Inflammatory macrophage treated with lipopolysaccharide for 4 hours (primary cell): ENCODE results near the gene YPEL5.
"Not testable (repeated sequence)": the region's sequence is repeated elsewhere in the genome, so short reads cannot be mapped to it uniquely, and the experiment has no call there.

Experiments used
- DNase-seq: peaks from one replicate; pipeline ENCODE4 v3.0.0-alpha.2; 2020

Gene YPEL5

GRCh38 chr2:30139131-30139870 lies 7.5 kb upstream of the YPEL5 start:
- DNase-seq = peak; percentile 58

- no peak for DNase-seq
Measured at GRCh38 chr2:30141136-30141535, 5.7 kb upstream of the YPEL5 start.

- DNase-seq = no peak
Measured at GRCh38 chr2:30144260-30144659, 2.5 kb upstream of the YPEL5 start.

GRCh38 chr2:30144951-30145350 lies 1.9 kb upstream of the YPEL5 start:
- not testable (repeated sequence) for DNase-seq

GRCh38 chr2:30145826-30146336 lies 926 bp upstream of the YPEL5 start:
- DNase-seq = no peak

GRCh38 chr2:30147196-30147714 lies 448 bp downstream of the YPEL5 start:
- peak; percentile 43 for DNase-seq

- DNase-seq = peak; percentile 87
Measured at GRCh38 chr2:30147715-30148610, 1.2 kb downstream of the YPEL5 start.

GRCh38 chr2:30148850-30149249 lies 2.0 kb downstream of the YPEL5 start:
- DNase-seq = no peak

GRCh38 chr2:30149513-30149912 lies 2.7 kb downstream of the YPEL5 start:
- no peak for DNase-seq

- no peak for DNase-seq
Measured at GRCh38 chr2:30149976-30150375, 3.2 kb downstream of the YPEL5 start.

GRCh38 chr2:30150786-30151185 lies 4.0 kb downstream of the YPEL5 start:
- DNase-seq = no peak

- no peak for DNase-seq
Measured at GRCh38 chr2:30152385-30152784, 5.6 kb downstream of the YPEL5 start.

GRCh38 chr2:30155202-30155601 lies 8.4 kb downstream of the YPEL5 start:
- DNase-seq = peak; percentile 11

GRCh38 chr2:30155889-30156658 lies 9.3 kb downstream of the YPEL5 start:
- no peak for DNase-seq

- DNase-seq = no peak
Measured at GRCh38 chr2:30157616-30158015, 10.8 kb downstream of the YPEL5 start.

GRCh38 chr2:30159766-30160165 lies 13.0 kb downstream of the YPEL5 start:
- no peak for DNase-seq

- DNase-seq = no peak
Measured at GRCh38 chr2:30161929-30162706, 15.3 kb downstream of the YPEL5 start.

- no peak for DNase-seq
Measured at GRCh38 chr2:30162806-30163205, 16.0 kb downstream of the YPEL5 start.

- DNase-seq = no peak
Measured at GRCh38 chr2:30164131-30164925, 17.5 kb downstream of the YPEL5 start.

- DNase-seq = peak; percentile 90
Measured at GRCh38 chr2:30165050-30165520, 18.3 kb downstream of the YPEL5 start.

- no peak for DNase-seq
Measured at GRCh38 chr2:30165617-30166016, 18.8 kb downstream of the YPEL5 start.
